ENCODE data around the gene ASL. TPM values are rescaled to one million over a fixed set of nuclear protein-coding genes. Genes with fewer than 3 reads are reported as not detected.

ASL gene
- total RNA-seq, 1 donor from 2014 or later: 24.6 TPM

DNA sequence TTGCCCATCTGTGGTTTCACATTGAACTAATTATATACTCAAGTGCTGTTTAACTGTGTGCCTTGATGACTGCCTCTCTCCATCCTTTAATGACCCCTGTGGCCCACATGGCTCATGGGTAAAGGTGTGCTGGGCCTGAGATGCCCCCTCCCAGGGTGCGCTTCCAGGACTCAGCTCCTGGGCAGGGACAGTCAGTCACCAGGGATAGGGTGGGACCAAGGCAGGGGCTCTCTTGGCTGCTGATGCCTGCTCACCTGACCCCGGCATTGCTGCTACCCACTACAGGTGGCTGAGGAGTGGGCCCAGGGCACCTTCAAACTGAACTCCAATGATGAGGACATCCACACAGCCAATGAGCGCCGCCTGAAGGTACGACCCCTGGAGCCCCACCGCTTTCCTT lies 6.5 kb downstream of the ASL start:
- Histone ChIP-seq H3K4me1 (peaks cover 1% of the 10 kb centered on the region), H3K4me3 (no peak overlapping the region), H3K36me3 (peaks cover 0 to 23% of the 10 kb centered on the region in 2 donors), H3K27ac (no peak overlapping the region), H3K27me3 (no peaks in the 10 kb centered on the region), H3K9me3 (no peaks in the 10 kb centered on the region)
- no peak for DNase-seq (ENCODE audit: extremely low spot score in 2 of 2)
- TF ChIP-seq POLR2AphosphoS5 (IDR thresholded peaks at IDR 0.05; ENCODE audit: insufficient read depth in 1 of 2, low read depth in 1 of 2) (no peak), POLR2A (IDR thresholded peaks at IDR 0.05) (no peak), CTCF (IDR thresholded peaks at IDR 0.05) (no peak)
- intact Hi-C loops (cut with DNase I): no loop called here

- Histone ChIP-seq H3K9me3 (no peaks in the 10 kb centered on the region), H3K36me3 (peaks cover 0 to 23% of the 10 kb centered on the region in 2 donors), H3K4me3 (no peak overlapping the region), H3K27ac (no peak overlapping the region), H3K27me3 (no peaks in the 10 kb centered on the region), H3K4me1 (no peaks in the 10 kb centered on the region)
- no peak for DNase-seq (ENCODE audit: extremely low spot score in 2 of 2)
- intact Hi-C loops (cut with DNase I): no loop called here
- TF ChIP-seq POLR2AphosphoS5 (IDR thresholded peaks at IDR 0.05; ENCODE audit: insufficient read depth in 1 of 2, low read depth in 1 of 2): no peak
- TF ChIP-seq POLR2A (IDR thresholded peaks at IDR 0.05): no peak
- TF ChIP-seq CTCF (IDR thresholded peaks at IDR 0.05): no peak
Observed at GRCh38 chr7:66082886-66083415, 7.3 kb downstream of the ASL start.

DNA sequence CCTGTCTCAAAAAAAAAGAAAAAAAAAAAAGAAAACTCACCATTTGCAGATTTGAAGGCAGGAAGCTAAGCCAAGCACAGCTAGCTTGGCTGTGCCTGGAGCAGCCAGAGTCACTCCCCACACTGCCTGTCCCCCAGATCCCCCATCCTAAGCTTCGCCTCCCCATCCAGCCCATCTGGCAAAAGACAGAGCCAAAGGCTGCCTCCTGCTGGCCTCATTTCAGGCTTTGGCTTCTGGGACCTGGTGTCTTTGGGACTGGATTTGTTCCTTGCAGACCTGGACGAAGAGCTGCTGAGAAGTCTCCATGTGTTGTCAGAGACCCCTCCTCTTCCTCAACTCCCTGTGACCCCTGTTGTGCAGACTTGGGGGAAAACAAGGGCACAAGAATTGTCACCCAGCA lies 8.1 kb downstream of the ASL start:
- Histone ChIP-seq H3K4me3 (no peak overlapping the region), H3K4me1 (no peaks in the 10 kb centered on the region), H3K36me3 (peaks cover 0 to 23% of the 10 kb centered on the region in 2 donors), H3K27ac (no peak overlapping the region), H3K27me3 (no peaks in the 10 kb centered on the region), H3K9me3 (no peaks in the 10 kb centered on the region)
- no peak for DNase-seq (ENCODE audit: extremely low spot score in 2 of 2)
- TF ChIP-seq POLR2A (IDR thresholded peaks at IDR 0.05): no peak
- no peak for TF ChIP-seq CTCF (IDR thresholded peaks at IDR 0.05)
- no peak for TF ChIP-seq POLR2AphosphoS5 (IDR thresholded peaks at IDR 0.05; ENCODE audit: insufficient read depth in 1 of 2, low read depth in 1 of 2)
- intact Hi-C loops (cut with DNase I): no loop called here

- intact Hi-C loops (cut with DNase I): no loop called here
- no peak for TF ChIP-seq POLR2AphosphoS5 (IDR thresholded peaks at IDR 0.05; ENCODE audit: insufficient read depth in 1 of 2, low read depth in 1 of 2)
- Histone ChIP-seq H3K36me3 (peaks cover 0 to 12% of the 10 kb centered on the region in 2 donors), H3K4me1 (no peaks in the 10 kb centered on the region), H3K4me3 (no peak overlapping the region), H3K9me3 (no peaks in the 10 kb centered on the region), H3K27me3 (no peaks in the 10 kb centered on the region), H3K27ac (no peak overlapping the region)
- no peak for DNase-seq (ENCODE audit: extremely low spot score in 2 of 2)
Observed at GRCh38 chr7:66088861-66089838, 13.5 kb downstream of the ASL start.

DNA sequence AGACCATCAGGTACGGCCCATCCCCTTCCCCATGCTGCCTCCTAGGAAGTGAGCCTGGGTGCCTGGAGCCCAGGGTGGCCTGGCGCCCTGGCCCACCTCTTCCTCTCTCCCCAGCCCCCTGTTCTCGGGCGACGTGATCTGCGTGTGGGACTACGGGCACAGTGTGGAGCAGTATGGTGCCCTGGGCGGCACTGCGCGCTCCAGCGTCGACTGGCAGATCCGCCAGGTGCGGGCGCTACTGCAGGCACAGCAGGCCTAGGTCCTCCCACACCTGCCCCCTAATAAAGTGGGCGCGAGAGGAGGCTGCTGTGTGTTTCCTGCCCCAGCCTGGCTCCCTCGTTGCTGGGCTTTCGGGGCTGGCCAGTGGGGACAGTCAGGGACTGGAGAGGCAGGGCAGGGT lies 17.0 kb downstream of the ASL start:
- Histone ChIP-seq H3K27me3 (no peaks in the 10 kb centered on the region), H3K27ac (no peak overlapping the region), H3K4me3 (no peak overlapping the region), H3K9me3 (no peaks in the 10 kb centered on the region), H3K36me3 (no peaks in the 10 kb centered on the region), H3K4me1 (no peaks in the 10 kb centered on the region)
- no peak for DNase-seq (ENCODE audit: extremely low spot score in 2 of 2)
- intact Hi-C loops (cut with DNase I): no loop called here
- TF ChIP-seq CTCF (IDR thresholded peaks at IDR 0.05) (no peak), POLR2A (IDR thresholded peaks at IDR 0.05) (no peak), POLR2AphosphoS5 (IDR thresholded peaks at IDR 0.05; ENCODE audit: insufficient read depth in 1 of 2, low read depth in 1 of 2) (no peak)

Measured in vagina (tissue), 2 donors.